Activated naive CD8-positive, alpha-beta T cell treated with anti-CD3 and anti-CD28 coated beads for 36 hours (primary cell): ENCODE measurements around the gene MRPL16. TPM values are rescaled to one million over a fixed set of nuclear protein-coding genes. Genes with fewer than 3 reads are reported as not detected.
"Not testable (repeated sequence)": the region's sequence is repeated elsewhere in the genome, so short reads cannot be mapped to it uniquely, and the experiment has no call there.

Experiments
- DNase-seq: peaks from one replicate; pipeline ENCODE4 v3.0.0; 2021
- H3K27ac Mint-ChIP-seq: one replicate; pipeline ENCODE4 v1.8.0; 2022; ENCODE audit warnings: mild to moderate bottlenecking, moderate library complexity, mixed read lengths
- H3K27me3 Mint-ChIP-seq: one replicate; pipeline ENCODE4 v1.8.0; 2022; ENCODE audit warnings: mild to moderate bottlenecking, mixed read lengths
- H3K36me3 Mint-ChIP-seq: one replicate; pipeline ENCODE4 v1.8.0; 2021; ENCODE audit warnings: mild to moderate bottlenecking, mixed read lengths
- H3K4me1 Mint-ChIP-seq: one replicate; pipeline ENCODE4 v1.8.0; 2021; ENCODE audit warnings: mixed read lengths
- H3K4me3 Mint-ChIP-seq: one replicate; pipeline ENCODE4 v1.8.0; 2022; ENCODE audit warnings: mild to moderate bottlenecking, moderate library complexity, mixed read lengths
- H3K9me3 Mint-ChIP-seq: one replicate; pipeline ENCODE4 v1.8.0; 2022; ENCODE audit warnings: mixed read lengths
- total RNA-seq, 2 experiments: library from RNA; stranded (reverse); gene quantifications; one replicate each; pipeline ENCODE4 v1.2.3, GENCODE V29; 2021

MRPL16 gene
- total RNA-seq, 2 experiments from 2014 or later: 104 to 105 TPM

DNA sequence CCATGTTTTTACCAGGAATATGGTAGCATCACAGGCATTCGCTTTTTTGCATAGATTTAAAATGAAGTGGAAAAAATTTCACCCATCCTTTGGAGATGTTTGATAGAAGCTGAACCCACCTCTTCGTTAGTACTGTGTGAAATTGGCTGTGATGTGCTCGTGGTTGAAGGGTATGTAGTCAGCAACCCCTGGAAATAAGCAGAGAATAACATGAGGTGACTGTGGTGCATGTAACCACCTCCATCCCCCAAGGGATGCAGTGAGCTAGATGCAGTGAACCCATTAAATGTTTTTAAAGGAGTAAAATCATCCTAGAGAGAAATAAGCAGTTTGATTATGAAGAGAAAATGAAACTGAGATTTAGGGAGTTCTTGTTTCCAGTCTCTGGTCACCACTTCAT lies 18.8 kb upstream of the MRPL16 start:
- Mint-ChIP-seq H3K27me3 (peaks cover 4% of the 10 kb centered on the region), H3K36me3 (no peaks in the 10 kb centered on the region), H3K9me3 (no peaks in the 10 kb centered on the region), H3K27ac (no peak overlapping the region), H3K4me3 (no peak overlapping the region), H3K4me1 (peaks cover 3% of the 10 kb centered on the region)
- no peak for DNase-seq

DNA sequence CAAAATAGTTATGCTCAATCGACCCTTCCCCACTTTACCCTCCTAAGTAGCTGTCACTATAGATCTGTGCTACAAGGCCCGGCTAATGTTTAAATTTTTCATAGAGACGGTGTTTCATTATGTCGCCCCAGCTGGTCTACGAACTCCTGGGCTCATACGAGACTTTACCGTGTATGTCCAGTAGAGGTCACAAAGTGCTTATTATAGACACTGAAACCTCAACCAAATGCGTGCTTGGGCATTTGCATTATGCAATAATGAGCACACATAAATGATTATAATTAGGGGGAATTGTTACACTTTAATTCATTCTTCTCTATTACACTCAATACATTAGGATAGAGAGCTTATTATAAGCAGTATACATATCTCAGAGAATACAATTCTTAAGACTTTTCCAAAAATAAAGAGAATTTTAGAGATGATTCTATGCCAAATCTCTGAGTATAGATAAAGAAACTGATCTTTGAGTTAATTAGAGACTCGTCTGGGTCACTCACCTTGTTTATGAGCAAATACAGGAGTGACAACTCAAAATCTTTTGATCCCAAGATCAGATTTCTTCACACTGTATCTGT lies 12.5 kb upstream of the MRPL16 start:
- peaks cover 2% of the 10 kb centered on the region for H3K4me1 Mint-ChIP-seq
- DNase-seq: peak; percentile 11

DNA sequence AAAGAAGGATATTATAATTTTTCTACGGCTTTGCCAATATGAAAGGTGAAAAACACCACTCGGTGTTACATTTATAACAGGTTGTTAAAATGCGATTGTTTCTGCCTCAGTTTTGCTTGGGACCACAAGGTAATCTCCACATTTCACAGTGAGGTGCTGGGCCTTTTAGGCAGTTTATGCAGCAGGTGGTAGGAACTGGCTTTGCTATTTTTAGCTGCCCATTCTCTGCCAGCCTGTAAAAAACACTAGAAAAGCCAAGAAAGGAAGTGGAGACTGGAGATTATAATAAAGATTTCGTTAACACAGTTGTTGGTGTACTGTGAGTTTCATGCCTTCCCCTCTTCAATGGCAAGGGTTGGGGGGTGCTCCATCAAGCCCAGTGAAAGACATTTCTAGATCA lies 8.0 kb upstream of the MRPL16 start:
- Mint-ChIP-seq H3K27ac (no peak overlapping the region), H3K9me3 (no peaks in the 10 kb centered on the region), H3K36me3 (no peaks in the 10 kb centered on the region), H3K4me3 (no peak overlapping the region), H3K4me1 (peaks cover 6% of the 10 kb centered on the region), H3K27me3 (peaks cover 6% of the 10 kb centered on the region)
- DNase-seq: no peak

More for the DNA sequence above, 12.5 kb upstream of the MRPL16 start:
- Mint-ChIP-seq H3K27ac (no peak overlapping the region), H3K9me3 (no peaks in the 10 kb centered on the region), H3K27me3 (peaks cover 8% of the 10 kb centered on the region), H3K36me3 (no peaks in the 10 kb centered on the region), H3K4me3 (no peak overlapping the region)

DNA sequence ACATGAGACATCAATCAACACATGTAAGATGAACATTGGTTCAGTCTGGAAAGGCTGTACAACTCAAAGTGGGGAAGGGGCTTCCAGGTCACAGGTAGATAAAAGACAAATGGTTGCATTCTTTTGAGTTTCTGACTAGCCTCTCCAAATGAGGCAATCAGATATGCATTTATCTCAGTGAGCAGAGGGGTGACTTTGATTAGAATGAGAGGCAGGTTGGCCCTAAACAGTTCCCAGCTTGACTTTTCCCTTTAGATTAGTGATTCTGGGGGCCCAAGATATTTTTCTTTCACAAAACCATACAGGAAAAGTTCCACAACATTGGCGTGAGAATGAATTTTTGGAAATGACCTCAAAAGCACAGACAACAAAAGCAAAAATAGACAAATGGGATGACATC lies 5.9 kb upstream of the MRPL16 start:
- H3K4me3 Mint-ChIP-seq, H3K27ac Mint-ChIP-seq, H3K27me3 Mint-ChIP-seq, H3K4me1 Mint-ChIP-seq, DNase-seq, H3K36me3 Mint-ChIP-seq, H3K9me3 Mint-ChIP-seq: not testable (repeated sequence)

DNA sequence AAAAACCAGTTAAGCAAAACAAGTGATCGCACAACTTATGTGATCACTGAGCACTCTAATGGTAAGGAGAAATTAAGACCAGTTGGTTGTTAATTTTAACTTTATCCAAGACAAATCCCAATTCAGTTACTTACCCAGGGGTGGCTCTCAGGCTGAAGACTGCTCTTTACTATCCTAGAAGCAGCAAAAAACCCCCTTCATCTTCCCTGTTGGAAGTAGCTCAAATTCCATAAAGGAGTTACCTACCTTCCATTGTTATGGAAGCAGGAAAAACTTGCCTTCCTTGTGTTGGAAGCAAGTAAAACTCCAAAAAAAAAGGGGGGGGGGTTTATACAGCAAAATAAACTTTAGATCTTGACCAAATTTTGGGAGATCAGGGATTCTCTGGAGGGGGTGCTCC lies 5.2 kb upstream of the MRPL16 start:
- Mint-ChIP-seq H3K27ac (no peak overlapping the region), H3K4me3 (no peak overlapping the region), H3K27me3 (peaks cover 3% of the 10 kb centered on the region), H3K9me3 (no peaks in the 10 kb centered on the region), H3K36me3 (no peaks in the 10 kb centered on the region), H3K4me1 (peaks cover 9% of the 10 kb centered on the region)
- no peak for DNase-seq

DNA sequence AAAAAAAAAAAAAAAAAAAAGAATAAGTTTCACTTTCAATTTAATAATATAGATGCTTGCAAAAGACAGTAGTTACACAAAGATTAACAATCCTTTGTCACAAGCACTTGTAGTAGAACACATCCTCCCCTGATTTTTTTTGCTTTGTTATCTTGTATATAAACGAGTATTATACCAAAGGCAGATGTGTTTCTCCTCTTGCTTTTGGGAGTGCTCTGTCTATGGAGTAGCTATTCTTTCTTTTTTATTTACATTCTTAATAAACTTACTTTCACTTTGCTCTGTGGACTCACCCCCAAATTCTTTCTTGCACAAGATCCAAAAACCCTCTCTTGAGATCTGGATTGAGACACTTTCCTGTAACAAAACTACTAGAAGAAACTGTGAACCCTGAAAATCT lies 3.4 kb upstream of the MRPL16 start:
- no peak for DNase-seq
- Mint-ChIP-seq H3K9me3 (no peaks in the 10 kb centered on the region), H3K36me3 (peaks cover 6% of the 10 kb centered on the region), H3K4me3 (no peak overlapping the region), H3K4me1 (peaks cover 13% of the 10 kb centered on the region), H3K27ac (no peak overlapping the region), H3K27me3 (peaks cover 3% of the 10 kb centered on the region)

DNA sequence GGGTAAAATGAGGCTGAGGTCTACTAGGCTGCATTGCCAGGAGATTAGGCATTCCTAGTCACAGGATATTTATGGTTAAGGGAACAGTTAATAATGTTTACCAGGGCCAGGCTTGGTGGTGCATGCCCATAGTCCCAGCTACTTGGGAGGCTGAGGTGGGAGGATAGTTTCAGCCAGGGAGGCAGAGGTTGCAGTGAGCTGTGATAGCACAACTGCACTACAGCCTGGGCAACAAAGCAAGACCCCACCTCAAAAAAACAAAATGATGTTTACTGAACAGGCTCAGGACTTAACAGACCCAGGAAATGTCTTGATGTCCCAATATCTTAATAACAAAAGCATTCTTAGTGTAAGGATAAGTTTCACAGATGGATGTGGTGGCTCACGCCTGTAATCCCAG lies 2.8 kb upstream of the MRPL16 start:
- H3K4me1 Mint-ChIP-seq: peaks cover 18% of the 10 kb centered on the region
- DNase-seq: no peak
- no peaks in the 10 kb centered on the region for H3K9me3 Mint-ChIP-seq
- H3K27ac Mint-ChIP-seq: no peak overlapping the region
- H3K36me3 Mint-ChIP-seq: peaks cover 9% of the 10 kb centered on the region
- no peak overlapping the region for H3K4me3 Mint-ChIP-seq
- H3K27me3 Mint-ChIP-seq: peaks cover 3% of the 10 kb centered on the region

DNA sequence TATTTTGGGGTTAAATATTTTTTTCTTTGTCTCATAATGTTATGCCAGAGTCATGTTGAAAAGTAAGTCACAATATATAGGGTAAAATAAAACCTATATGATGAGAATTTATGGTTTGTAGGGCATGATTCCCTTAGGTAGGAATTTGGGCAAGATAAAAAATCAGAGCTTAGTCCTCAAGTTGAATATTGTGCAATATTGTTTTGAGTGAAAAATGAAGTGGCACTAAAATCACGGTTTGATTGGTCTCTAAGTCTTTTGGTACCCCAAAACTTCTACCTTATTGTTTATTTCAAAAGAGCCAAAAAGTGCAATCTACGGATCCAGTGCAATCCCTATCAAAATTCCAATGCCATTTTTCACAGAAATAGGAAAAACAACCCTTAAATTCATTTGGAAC lies 1.6 kb upstream of the MRPL16 start:
- Mint-ChIP-seq H3K36me3 (peaks cover 9% of the 10 kb centered on the region), H3K9me3 (no peaks in the 10 kb centered on the region), H3K4me1 (peaks cover 18% of the 10 kb centered on the region), H3K27me3 (peaks cover 3% of the 10 kb centered on the region), H3K27ac (no peak overlapping the region), H3K4me3 (no peak overlapping the region)
- no peak for DNase-seq

DNA sequence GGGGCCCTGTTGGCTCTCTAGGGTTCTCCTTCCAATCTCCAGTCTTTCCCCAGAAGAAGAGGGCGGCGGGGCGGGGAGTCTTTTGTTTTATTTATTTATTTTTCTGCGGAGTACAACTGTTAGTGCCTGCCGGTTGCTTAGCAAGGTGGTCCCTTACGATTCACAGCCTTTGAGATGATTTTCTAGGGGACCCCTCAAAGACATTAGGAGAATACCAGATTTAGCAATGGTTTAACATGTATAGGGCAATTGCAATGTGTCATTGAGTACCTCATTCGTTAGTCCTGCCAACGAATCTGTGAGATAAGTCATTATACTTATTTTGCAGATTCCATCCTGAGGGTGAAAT lies 307 bp upstream of the MRPL16 start:
- Mint-ChIP-seq H3K4me1 (peaks cover 18% of the 10 kb centered on the region), H3K36me3 (peaks cover 13% of the 10 kb centered on the region), H3K27me3 (peaks cover 3% of the 10 kb centered on the region), H3K9me3 (no peaks in the 10 kb centered on the region), H3K4me3 (peak overlapping the region; percentile 92), H3K27ac (peak overlapping the region; percentile 89)
- no peak for DNase-seq

DNA sequence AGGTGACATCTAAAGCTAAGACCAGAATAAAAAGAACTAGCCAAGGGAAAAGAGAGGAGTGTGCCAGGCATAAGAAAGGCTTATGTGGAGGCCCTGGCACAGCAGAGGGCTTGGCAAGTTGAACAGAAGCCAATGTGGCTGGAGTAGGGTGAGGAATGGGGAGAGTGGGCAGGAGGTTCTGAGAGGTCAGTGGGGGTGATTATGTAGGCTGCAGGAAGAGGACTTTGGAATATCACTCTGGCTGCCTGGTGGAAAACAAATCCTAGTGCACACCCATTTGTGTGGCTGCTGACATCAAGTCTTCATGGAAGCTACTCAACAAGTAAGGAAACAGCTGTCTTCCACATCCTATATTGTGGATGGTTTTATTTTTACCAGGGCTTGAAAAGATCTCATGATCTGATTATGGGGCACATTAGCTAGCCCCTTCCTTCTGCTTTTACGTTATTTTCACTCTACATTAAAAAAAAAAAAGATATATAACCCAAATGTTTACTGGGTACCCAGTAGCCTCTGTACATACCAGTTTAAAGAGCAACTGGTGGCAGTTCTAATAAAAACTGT lies 3.4 kb downstream of the MRPL16 start:
- Mint-ChIP-seq H3K4me1 (peaks cover 13% of the 10 kb centered on the region), H3K27ac (peak overlapping the region; percentile 9), H3K9me3 (no peaks in the 10 kb centered on the region), H3K27me3 (no peaks in the 10 kb centered on the region), H3K36me3 (peaks cover 14% of the 10 kb centered on the region), H3K4me3 (no peak overlapping the region)
- DNase-seq: no peak

DNA sequence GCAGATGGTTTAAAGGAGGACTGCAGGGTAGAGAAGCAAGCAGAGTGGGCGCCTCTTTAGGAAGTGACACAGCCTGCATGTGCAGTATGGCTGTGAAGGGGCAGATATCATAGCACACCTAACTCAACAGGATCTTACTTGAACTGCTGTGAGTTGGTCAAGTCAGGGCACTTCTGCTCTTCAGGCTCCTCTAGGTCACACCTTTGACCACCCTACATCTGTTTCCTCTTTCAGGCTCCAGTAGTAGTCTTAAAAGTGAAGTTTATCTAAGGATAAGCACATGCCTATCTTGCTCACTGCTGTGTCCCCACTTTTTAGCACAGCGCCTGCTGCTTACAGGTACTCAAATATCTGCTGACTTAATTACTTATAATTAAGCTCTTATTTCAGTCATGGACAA lies 6.5 kb downstream of the MRPL16 start:
- H3K27me3 Mint-ChIP-seq: no peaks in the 10 kb centered on the region
- no peak overlapping the region for H3K4me3 Mint-ChIP-seq
- DNase-seq: no peak
- peaks cover 8% of the 10 kb centered on the region for H3K36me3 Mint-ChIP-seq
- H3K9me3 Mint-ChIP-seq: no peaks in the 10 kb centered on the region
- H3K4me1 Mint-ChIP-seq: peaks cover 4% of the 10 kb centered on the region
- H3K27ac Mint-ChIP-seq: no peak overlapping the region

DNA sequence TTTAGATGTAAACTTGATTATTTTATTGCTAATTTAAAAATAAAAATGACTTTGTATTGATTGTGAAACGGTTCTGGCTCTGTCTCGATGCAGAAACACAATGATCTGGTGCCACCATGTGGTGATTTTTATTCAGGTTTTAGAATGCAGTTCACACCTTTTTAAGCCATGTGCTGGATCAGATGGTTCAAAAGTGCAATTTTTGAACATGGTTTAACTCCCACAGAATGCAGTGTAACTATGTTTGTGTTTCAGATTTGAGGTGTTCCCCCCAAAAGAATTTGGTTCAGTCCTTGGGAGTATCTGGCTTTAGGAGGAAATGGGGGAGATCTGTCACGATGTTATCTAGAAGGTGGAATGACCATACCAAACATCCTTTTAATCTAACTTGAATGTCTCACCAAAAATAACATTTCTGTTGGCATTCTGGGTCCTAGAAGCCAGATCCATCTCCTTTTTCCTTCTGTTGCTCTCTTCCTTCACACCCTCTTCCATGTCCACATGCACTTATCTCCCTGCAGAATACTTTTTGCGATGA lies 7.9 kb downstream of the MRPL16 start:
- Mint-ChIP-seq H3K4me1 (no peaks in the 10 kb centered on the region), H3K4me3 (no peak overlapping the region), H3K27me3 (no peaks in the 10 kb centered on the region), H3K36me3 (peaks cover 5% of the 10 kb centered on the region), H3K9me3 (no peaks in the 10 kb centered on the region), H3K27ac (no peak overlapping the region)
- no peak for DNase-seq

DNA sequence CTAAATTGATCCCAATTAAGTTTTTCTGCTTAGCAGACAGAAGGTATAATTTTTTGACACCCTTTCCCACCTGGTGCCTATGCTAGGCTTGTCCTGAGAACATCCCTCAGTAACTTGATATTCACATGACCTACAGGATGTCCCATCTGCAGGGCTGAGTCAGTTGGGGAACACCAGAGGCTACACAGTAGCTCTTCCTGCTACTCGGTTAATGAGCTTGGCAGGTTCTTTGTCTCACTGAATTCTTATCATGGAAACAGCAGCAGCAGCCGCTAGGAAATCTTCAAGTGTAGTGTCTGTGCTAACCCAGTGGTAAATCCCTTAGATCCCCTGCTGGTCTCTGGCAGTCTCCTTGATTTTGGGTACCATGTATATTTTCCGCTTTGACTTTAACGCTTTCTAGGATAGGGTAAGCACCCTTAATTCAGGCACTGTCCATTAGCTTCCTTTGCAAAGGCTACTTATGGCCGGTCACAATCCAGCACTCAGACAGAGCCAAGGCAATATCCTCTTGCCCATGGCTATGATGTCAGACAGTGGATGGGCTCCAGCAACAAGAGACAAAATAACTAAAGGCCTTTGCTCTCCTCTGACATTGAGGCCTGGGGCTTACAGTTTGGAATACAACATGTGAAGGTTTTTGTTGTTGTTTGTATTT lies 8.5 kb downstream of the MRPL16 start:
- no peaks in the 10 kb centered on the region for H3K4me1 Mint-ChIP-seq
- no peak for DNase-seq
- H3K36me3 Mint-ChIP-seq: peaks cover 5% of the 10 kb centered on the region
- H3K4me3 Mint-ChIP-seq: no peak overlapping the region
- H3K9me3 Mint-ChIP-seq: no peaks in the 10 kb centered on the region
- no peaks in the 10 kb centered on the region for H3K27me3 Mint-ChIP-seq
- H3K27ac Mint-ChIP-seq: no peak overlapping the region

DNA sequence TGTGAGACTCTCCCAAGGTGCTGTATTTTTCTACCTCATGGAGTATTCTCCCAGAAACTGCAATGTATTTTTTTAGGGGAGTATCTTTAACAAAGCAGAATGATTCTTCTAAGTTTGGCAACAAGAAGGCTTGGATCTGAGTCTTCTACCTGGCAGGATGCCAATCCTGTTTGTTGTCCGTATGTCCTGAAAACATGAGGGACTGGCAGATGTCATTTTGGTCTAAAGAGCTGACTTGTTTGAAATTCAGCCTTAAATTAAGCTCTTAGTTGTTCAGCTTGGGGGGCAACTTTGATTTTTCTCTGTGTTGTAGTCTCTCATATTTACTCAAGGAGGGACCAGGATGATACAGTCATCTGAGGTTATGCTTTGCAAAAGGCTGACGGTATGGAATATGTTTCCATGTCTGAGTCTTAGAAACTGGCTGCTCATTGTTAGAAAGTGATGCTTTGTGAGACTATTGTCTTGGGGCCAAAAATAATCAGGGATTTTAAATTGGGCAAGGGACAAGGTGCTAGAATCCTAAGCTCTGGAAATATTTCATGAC lies 9.3 kb downstream of the MRPL16 start:
- Mint-ChIP-seq H3K4me3 (no peak overlapping the region), H3K9me3 (no peaks in the 10 kb centered on the region), H3K27me3 (no peaks in the 10 kb centered on the region), H3K4me1 (no peaks in the 10 kb centered on the region), H3K27ac (no peak overlapping the region), H3K36me3 (peaks cover 2% of the 10 kb centered on the region)
- no peak for DNase-seq

DNA sequence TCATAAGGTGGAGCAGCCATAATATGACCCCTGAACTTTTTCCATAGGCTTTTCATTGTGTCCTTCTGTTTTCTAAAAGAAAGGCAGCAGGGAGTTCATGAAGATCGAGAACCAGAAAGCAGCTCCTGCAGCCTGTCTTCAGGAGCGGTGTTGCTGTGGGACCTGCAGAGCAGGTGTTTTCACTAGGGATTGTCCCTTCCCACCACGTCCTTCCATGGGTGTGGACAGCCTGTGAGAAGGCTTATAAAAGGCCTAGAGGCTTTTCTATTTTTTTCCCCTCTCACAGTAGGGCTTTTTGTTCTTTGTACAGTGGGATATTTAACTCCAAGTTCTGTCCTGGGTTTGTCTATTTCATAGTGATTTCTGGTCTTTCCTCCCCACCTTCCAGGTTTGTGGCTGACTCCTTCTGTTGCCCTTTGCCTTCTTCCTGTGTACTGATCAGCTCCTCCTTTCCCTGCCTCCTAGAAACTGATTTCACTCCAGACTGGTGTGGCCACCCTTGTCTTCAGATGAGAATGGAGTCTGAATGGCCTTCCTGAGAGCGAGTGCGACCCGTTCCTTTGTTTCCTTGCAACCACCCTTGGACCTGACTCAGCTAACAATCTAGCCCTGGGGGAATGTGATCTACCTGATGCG lies 10.1 kb downstream of the MRPL16 start:
- DNase-seq: no peak
- Mint-ChIP-seq H3K4me1 (no peaks in the 10 kb centered on the region), H3K4me3 (no peak overlapping the region), H3K9me3 (no peaks in the 10 kb centered on the region), H3K36me3 (peaks cover 2% of the 10 kb centered on the region), H3K27ac (no peak overlapping the region), H3K27me3 (no peaks in the 10 kb centered on the region)
